Stimulated activated CD8-positive, alpha-beta memory T cell treated with anti-CD3 and anti-CD28 coated beads, Interleukin-15, amount 100 ng/mL, for 48 hours (primary cell): Measurements from ENCODE around the gene CCDC57.
"Not testable (repeated sequence)": the region's sequence is repeated elsewhere in the genome, so short reads cannot be mapped to it uniquely, and the experiment has no call there.

ENCODE experiments used
- DNase-seq, 2 donors: peaks; one replicate each; pipeline ENCODE4 v3.0.0-alpha.2; 2020; ENCODE audit warnings: low read depth in 2 of 2

CCDC57 gene, protein sequence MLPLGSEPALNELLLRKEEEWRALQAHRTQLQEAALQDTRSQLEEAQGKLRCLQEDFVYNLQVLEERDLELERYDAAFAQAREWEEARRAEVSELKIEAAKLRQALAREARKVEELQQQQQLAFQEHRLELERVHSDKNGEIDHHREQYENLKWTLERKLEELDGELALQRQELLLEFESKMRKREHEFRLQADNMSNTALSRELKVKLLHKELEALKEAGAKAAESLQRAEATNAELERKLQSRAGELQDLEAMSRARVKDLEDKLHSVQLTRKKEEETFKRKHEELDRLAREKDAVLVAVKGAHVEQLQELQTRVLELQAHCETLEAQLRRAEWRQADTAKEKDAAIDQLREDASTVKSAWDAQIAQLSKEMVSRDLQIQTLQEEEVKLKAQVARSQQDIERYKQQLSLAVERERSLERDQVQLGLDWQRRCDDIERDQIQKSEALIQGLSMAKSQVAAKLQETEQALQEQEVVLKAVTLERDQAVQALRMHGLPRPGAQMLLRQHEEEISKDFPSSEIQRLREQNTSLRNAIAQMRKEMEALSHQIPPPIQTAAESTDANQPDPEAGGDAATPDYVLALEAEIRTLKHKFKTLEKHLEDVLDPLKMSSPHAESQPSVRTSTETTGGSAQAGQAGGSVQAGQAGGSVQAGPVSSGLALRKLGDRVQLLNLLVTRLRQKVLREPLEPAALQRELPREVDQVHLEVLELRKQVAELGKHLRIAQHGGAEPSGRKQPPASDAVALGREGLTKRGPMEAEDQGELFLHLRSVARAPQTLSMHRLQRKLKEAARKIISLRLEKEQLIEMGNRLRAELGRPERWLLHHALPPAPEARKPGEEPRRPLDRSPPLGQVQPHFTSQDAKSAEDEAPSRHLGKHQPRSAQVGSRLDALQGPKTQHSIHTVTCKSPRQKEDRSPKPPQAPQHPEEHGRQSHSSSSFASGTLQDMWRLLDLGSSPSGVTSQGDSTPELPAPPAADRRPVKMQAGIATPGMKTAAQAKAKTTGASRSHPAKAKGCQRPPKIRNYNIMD

DNA sequence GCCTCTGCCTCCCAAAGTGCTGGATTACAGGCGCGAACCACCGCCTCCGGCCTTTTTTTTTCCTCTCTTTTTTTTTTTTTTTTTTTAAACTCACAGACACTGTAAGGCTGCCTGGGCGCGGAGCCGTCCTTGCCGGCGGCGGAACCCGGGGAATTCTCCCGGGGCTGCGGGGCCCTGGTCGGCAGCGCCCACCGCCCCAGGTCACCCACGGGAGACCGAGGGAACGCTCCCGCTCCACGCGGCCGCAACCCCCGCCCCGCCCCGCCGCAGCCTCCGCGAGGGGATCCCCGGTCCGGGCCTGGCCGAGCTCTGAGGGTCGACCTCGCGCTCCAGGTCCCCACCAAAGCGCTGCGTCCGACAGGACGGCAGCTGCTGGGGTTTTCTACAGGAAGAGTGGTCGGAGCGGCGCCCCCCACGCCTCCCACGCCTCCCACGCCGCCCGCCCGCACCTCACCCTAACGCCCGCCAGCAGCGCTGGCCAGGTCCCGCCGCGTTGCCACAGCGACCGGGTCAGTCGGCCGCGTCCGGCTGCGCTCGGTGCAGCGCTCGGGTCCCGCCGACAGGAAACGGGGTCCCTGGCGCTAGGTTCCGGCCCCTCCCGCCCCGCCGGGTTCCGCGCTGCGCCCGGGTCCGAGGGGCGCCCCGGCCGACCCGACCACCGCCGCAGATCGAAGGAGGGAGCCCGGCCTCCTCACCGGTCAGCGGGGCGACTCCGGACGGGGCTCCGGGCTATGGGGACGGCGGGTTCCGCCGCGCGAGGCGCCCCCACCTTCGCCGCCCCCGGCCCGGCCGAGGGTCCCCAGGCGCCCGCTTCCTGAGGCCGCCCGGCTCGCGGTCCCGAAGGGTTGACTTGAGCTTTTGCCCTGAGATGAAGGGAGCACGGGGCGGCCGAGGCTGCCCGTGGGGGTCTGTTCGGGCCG is at the start of gene CCDC57:
TSS of gene CCDC57 (minus strand) at position 512 of the 920 bp plus-strand sequence. CDS start 10,898 bp downstream, outside the sequence.
- peak; percentile 68 to 73 for DNase-seq

GRCh38 chr17:82262344-82262743 is 49.7 kb upstream of the CCDC57 start:
- DNase-seq, result no peak

GRCh38 chr17:82259972-82260961 is 47.6 kb upstream of the CCDC57 start:
- DNase-seq, result not testable (repeated sequence)

DNA sequence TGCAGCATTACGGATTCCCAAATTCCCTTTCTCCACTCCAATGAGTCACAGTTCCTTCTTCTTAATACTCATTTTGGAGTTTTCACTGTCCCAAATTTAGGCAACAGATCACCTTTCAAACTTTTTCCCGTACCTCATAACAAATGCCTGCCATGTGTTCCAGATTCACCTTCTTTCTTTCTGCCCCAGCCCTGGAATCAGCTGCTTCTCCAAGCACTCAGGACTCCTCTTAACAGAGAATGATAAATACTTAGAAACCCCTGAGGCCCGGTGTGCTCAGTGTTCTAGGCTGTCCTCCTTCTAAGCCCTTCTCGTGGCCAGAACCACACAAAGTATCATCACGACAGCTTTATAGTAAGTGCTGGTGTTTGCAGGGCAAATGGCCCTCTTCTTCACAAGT is 45.9 kb upstream of the CCDC57 start:
- no peak for DNase-seq

- DNase-seq, result peak; percentile 60 to 72
Observed at GRCh38 chr17:82257473-82257872, 44.8 kb upstream of the CCDC57 start.

GRCh38 chr17:82256242-82256885 is 43.7 kb upstream of the CCDC57 start:
- no peak for DNase-seq

DNA sequence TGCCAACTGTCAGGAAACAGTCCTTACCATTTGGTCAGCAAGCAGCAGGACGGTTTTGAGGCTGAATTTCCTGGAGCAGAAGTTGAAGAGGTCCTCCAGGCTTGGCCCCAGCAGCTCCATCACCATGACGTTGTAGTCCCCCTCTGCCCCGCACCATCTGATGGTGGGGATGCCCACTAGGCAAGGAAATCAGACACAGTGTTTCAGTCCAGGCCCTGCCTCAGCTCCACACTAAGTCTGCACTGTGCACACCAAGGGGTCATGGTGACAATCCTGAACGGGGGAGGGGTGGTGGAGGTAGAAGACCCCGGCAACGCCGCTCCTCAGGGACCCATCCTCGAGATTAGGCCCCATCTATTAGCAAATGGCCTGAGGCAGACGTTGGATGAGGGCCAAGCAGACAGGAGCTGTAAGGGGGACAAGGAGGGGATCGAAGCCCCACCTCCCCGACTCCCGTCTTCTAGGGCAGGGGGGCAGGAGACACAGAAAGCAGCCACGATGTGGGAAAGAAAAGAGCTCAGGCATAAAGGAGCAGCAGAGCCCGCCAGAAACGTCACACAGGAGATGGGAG is 42.8 kb upstream of the CCDC57 start:
- no peak for DNase-seq

DNA sequence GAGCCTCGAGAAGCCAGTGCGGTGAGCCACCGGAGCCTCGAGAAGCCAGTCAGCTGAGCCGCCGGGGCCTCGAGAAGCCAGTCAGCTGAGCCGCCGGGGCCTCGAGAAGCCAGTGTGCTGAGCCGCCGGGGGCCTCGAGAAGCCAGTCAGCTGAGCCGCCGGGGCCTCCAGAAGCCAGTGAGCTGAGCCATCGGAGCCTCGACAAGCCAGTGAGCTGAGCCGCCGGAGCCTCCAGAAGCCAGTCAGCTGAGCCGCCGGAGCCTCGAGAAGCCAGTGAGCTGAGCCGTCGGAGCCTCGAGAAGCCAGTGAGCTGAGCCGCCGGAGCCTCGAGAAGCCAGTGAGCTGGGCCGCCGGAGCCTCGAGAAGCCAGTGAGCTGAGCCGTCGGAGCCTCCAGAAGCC is 42.1 kb upstream of the CCDC57 start:
- not testable (repeated sequence) for DNase-seq

DNA sequence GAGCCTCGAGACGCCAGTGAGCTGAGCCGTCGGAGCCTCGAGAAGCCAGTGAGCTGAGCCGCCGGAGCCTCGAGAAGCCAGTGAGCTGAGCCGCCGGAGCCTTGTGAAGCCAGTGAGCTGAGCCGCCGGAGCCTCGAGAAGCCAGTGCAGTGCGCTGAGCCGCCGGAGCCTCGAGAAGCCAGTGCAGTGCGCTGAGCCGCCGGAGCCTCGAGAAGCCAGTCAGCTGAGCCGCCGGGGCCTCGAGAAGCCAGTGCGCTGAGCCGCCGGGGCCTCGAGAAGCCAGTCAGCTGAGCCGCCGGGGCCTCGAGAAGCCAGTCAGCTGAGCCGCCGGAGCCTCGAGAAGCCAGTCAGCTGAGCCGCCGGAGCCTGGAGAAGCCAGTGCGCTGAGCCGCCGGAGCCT is 41.5 kb upstream of the CCDC57 start:
- DNase-seq, result not testable (repeated sequence)

DNA sequence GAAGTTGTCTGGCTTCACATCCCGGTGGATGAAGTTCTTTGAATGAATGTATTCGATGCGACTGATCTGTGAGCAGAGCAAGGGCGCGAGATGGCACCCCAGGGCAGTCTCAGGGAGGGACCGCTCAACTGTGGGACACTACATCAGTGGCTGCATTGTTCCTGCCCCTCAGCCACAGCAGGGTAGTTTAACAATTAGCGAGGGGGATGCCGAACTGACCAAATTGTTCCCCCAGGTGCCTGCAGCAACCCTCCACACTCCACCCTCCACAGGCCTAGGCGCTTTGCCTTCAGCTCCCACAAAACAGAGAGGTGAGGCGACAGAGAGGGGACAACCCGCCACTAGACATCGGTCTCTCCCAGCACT is 40.5 kb upstream of the CCDC57 start:
- DNase-seq, result no peak

DNA sequence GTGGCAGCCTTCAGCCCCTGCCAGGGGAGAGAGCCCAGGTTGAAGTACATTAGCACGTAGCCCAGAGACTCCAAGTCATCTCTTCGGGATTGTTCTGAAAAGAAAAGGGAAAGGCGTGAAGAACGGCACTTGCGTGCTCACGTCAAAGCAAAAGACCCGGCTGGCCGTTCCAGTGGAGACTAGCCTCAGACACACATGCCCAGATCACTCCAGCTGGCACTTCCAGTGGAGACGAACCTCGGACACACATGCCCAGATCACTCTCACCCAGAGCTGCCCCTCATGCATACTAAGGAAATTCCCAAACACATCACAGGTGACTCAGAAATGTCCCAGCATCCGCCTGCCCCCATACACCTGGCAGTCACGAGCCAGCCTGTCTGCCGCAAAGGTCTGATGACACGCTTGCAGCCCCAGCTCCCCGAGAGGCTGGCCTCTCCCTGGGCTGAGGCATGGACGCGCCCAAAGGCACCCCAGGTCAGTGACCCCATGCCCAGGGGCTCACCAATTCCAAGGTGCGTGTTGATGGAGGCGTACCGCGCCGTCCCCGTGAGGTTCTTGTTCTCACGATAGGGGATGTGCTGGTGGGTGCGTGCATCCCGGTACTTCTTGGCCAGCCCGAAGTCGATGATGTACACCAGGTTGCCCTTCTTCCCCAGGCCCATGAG is 40.0 kb upstream of the CCDC57 start:
- DNase-seq, result no peak

DNA sequence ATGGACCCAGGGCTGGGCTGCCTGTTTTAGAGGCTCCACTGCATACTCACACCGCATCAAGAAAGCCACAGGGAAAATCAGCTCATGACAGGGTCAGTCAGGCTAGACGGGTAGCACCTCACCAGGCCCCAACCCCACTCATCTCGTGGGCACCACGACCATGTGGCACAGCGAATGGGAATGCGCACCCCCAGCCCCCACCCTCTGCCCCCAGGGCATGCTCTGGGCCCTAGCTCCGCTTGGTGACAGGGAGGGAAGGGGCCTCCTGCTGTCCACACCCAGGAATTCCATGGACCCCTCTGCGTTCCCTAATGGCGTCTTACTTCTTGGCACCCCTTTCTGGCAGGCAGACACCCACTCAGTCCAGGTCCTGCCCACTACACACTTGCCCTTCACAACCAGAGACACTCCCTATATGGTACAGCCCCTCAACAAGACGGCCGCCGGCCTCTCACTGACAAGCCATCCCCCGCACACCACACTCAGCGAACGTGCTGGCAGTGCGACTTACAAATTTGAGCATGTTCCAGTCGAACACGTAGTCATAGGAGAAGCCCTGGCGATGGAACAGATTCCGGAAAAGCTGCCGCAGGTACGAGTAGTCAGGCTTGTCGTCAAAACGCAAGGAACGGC is 38.3 kb upstream of the CCDC57 start:
- DNase-seq, result no peak

DNA sequence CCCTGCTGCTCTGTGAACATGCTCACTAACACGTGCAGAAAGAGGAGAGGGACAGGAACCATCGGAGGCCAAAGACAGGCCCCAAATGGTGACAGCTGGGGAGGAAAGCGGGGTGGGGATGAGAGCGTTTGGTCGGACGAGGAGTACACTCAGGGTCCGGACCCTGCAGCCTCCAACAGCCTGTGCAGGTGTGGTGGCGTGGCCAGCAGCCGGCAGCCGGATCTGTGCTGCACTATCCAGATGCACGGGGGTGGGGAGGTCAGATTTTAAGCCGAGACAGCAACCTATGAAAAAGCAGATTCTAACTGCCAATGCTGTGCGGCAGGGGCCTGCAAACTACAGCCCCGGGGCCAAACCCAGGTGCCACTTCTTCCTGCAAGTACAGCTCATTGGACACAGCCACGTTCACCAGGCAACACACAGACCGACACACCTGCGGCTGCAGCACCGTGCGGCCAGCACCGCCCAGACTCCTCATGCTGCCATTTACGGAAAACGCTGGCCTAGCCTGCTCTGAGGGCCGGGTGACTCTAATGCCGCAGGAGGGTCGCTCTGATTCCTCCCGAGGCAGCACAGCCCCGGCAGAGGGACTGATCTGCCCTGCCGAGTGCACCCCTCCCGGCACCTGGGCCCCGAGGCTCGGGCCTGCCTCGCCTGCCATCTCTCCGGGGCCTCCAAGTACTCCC is 37.4 kb upstream of the CCDC57 start:
- no peak for DNase-seq

GRCh38 chr17:82248815-82249674 is 36.4 kb upstream of the CCDC57 start:
- DNase-seq, result no peak

DNA sequence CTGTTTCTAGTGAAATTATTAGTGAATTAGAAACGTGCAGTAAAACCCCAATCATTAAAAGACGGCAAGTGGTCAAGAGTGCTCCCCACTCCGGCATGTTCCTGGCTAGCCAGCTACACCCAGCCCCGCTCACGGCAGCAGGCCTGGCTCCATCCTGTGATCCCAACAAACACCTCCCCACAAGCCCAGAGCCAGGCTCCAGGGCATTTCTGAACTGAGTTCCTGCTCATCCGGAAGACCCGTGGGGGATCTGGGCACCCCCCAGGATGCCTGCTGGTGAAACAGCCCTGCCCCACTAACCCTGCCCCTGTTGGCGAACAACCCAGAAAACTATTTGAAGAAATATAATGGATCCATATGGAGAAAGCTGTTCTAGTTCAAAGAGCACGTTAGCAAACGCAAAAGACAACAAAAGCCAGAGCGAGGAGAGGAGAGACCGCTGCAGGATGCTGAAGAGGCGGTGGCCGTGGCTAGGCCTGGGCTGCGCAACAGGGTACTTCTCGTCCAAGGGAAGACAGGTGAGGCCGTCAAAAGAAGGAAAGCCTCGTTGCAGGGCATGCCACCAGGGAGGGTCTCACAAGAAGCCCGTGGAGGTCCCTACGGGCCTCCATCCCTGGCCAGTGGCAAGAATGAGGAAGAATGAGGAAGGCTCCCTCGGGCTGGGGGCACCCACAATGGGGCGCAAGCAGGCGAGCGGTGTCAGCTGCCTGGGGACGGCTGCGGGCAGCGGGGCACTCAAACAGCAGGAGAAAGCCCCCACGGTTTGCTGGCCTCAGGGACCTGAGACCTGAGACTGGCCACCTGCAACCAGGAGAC is 35.4 kb upstream of the CCDC57 start:
- DNase-seq, result no peak
